GM12878 (cell line): ENCODE measurements around the gene NUP62.

Experiments used
- CBX3 ChIP-seq: fragments of 200-600 bp; sonication (generic); IDR thresholded peaks from 2 replicates; pipeline ENCODE4 v1.6.1; 2016; ENCODE audit warnings: low read depth, borderline replicate concordance
- DPF2 ChIP-seq: fragments of 450-650 bp; IDR thresholded peaks from 2 replicates; pipeline ENCODE4 v1.6.1; 2017; ENCODE audit warnings: mild to moderate bottlenecking
- IRF3 ChIP-seq: fragments of 450-650 bp; IDR thresholded peaks from 2 replicates; pipeline ENCODE4 v1.6.1; 2014; ENCODE audit warnings: mild to moderate bottlenecking
- JUNB ChIP-seq: IDR thresholded peaks from 2 replicates; pipeline ENCODE4 v1.6.1; 2016; ENCODE audit warnings: antibody characterized with exemption, mild to moderate bottlenecking
- MAX ChIP-seq: IDR thresholded peaks from 2 replicates; pipeline ENCODE4 v1.6.1; 2012; ENCODE audit warnings: low read depth, low read length, improper control_type of control experiment
- NFYB ChIP-seq: IDR thresholded peaks from 2 replicates; pipeline ENCODE4 v1.6.1; 2011; ENCODE audit warnings: low read depth, mild to moderate bottlenecking, low read length, improper control_type of control experiment, moderate library complexity; ENCODE audit not compliant: insufficient read depth
- NR2F1 ChIP-seq: fragments of 450-650 bp; conservative IDR thresholded peaks from 2 replicates; pipeline ENCODE4 v1.6.1; 2017; ENCODE audit warnings: mild to moderate bottlenecking
- PAX8 ChIP-seq: fragments of 450-650 bp; IDR thresholded peaks from 2 replicates; pipeline ENCODE4 v1.6.1; 2017; ENCODE audit warnings: mild to moderate bottlenecking, moderate library complexity
- POLR2A ChIP-seq: IDR thresholded peaks from 2 replicates; pipeline ENCODE4 v1.6.1; 2011; ENCODE audit warnings: low read depth, mild to moderate bottlenecking, low read length
- RB1 ChIP-seq: fragments of 450-650 bp; formaldehyde crosslinking; IDR thresholded peaks from 2 replicates; pipeline ENCODE4 v1.6.1; 2017; ENCODE audit warnings: mild to moderate bottlenecking, borderline replicate concordance
- SP1 ChIP-seq: IDR thresholded peaks from one replicate; pipeline ENCODE4 v1.6.1; 2011; ENCODE audit warnings: low read depth, low read length
- ZNF687 ChIP-seq: fragments of 450-650 bp; IDR thresholded peaks from 2 replicates; pipeline ENCODE4 v1.6.1; 2017; ENCODE audit warnings: mild to moderate bottlenecking, moderate library complexity
- TF ChIP-seq, protein P1 (sequence below), 3 experiments: IDR thresholded peaks in 2 of 3; conservative IDR thresholded peaks in 1 of 3; 2 replicates each; pipeline ENCODE4 v1.5.1; 2011; ENCODE audit warnings: low read depth in 3 of 3, low read length in 3 of 3, mild to moderate bottlenecking in 3 of 3, control low read depth in 2 of 3, moderate library complexity in 2 of 3, inconsistent platforms in 1 of 3, mixed read lengths in 1 of 3; ENCODE audit not compliant: control insufficient read depth in 2 of 3, insufficient read depth in 1 of 3; ENCODE audit errors: extremely low read depth in 1 of 3
- TF ChIP-seq, protein P2 (sequence below): fragments of 450-650 bp; IDR thresholded peaks from 2 replicates; pipeline ENCODE4 v1.6.1; 2016; ENCODE audit warnings: mild to moderate bottlenecking, moderate library complexity, borderline replicate concordance

DNA sequence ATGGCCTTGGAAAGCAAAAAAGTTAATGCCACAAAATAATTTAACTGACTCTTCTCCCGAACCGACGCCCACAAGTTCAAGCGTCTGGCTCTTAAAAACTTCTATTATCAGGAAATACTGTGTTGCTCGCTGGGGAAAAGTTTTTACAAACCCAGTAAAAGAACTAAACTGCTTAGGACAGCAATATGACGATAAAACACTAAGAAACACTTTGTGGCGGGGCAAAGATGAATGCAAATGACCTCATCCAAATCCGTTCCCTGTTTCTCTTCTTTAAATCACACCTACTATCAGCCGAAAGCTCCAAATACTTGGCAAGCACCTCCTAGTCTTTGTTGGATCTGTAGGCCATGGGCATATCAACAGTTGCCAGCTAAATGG, 26.8 kb upstream of the NUP62 start:
- TF ChIP-seq POLR2A, result no peak
- TF ChIP-seq JUNB, result no peak
- TF ChIP-seq CBX3, result no peak
- TF ChIP-seq, protein P1, sequence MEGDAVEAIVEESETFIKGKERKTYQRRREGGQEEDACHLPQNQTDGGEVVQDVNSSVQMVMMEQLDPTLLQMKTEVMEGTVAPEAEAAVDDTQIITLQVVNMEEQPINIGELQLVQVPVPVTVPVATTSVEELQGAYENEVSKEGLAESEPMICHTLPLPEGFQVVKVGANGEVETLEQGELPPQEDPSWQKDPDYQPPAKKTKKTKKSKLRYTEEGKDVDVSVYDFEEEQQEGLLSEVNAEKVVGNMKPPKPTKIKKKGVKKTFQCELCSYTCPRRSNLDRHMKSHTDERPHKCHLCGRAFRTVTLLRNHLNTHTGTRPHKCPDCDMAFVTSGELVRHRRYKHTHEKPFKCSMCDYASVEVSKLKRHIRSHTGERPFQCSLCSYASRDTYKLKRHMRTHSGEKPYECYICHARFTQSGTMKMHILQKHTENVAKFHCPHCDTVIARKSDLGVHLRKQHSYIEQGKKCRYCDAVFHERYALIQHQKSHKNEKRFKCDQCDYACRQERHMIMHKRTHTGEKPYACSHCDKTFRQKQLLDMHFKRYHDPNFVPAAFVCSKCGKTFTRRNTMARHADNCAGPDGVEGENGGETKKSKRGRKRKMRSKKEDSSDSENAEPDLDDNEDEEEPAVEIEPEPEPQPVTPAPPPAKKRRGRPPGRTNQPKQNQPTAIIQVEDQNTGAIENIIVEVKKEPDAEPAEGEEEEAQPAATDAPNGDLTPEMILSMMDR (IDR thresholded peaks at IDR 0.05 in 2 of 3, conservative IDR thresholded peaks at IDR 0.05 in 1 of 3; ENCODE audit: control insufficient read depth in 2 of 3, extremely low read depth in 1 of 3, insufficient read depth in 1 of 3, low read depth in 3 of 3, low read length in 3 of 3), result no peak
- no peak for TF ChIP-seq SP1
- TF ChIP-seq MAX, result no peak
- TF ChIP-seq PAX8, result no peak
- TF ChIP-seq, protein P2, sequence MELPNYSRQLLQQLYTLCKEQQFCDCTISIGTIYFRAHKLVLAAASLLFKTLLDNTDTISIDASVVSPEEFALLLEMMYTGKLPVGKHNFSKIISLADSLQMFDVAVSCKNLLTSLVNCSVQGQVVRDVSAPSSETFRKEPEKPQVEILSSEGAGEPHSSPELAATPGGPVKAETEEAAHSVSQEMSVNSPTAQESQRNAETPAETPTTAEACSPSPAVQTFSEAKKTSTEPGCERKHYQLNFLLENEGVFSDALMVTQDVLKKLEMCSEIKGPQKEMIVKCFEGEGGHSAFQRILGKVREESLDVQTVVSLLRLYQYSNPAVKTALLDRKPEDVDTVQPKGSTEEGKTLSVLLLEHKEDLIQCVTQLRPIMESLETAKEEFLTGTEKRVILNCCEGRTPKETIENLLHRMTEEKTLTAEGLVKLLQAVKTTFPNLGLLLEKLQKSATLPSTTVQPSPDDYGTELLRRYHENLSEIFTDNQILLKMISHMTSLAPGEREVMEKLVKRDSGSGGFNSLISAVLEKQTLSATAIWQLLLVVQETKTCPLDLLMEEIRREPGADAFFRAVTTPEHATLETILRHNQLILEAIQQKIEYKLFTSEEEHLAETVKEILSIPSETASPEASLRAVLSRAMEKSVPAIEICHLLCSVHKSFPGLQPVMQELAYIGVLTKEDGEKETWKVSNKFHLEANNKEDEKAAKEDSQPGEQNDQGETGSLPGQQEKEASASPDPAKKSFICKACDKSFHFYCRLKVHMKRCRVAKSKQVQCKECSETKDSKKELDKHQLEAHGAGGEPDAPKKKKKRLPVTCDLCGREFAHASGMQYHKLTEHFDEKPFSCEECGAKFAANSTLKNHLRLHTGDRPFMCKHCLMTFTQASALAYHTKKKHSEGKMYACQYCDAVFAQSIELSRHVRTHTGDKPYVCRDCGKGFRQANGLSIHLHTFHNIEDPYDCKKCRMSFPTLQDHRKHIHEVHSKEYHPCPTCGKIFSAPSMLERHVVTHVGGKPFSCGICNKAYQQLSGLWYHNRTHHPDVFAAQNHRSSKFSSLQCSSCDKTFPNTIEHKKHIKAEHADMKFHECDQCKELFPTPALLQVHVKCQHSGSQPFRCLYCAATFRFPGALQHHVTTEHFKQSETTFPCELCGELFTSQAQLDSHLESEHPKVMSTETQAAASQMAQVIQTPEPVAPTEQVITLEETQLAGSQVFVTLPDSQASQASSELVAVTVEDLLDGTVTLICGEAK, result no peak
- TF ChIP-seq IRF3, result no peak
- TF ChIP-seq ZNF687, result no peak
- TF ChIP-seq NFYB, result no peak
- no peak for TF ChIP-seq DPF2
- TF ChIP-seq NR2F1, result no peak
- TF ChIP-seq RB1, result no peak
